GM12878 (cell line): ENCODE results near the gene ENDOV. TPM values are rescaled to one million over a fixed set of nuclear protein-coding genes. Genes with fewer than 3 reads are reported as not detected.

Experiments used
- ATAC-seq: fragments of 200-7000 bp; cut with Tn5 transposase; 3 replicates; pipeline ENCODE4 v1.9.1; 2020; ENCODE audit warnings: mild to moderate bottlenecking, moderate library complexity
- BruUV-seq: library from RNA; stranded (reverse); fragments of 400-500 nt; replicated peaks from 2 replicates; lab custom pipeline; 2021; lab: Mats Ljungman, UMichigan
- CTCF ChIA-PET: fragments of 300-600 bp; sonication (Branson Sonifier 250); formaldehyde crosslinking; extraction: SDS; loops from one replicate; lab custom pipeline; 2021; ENCODE audit warnings: inconsistent platforms; lab: Yijun Ruan, JAX
- POLR2A ChIA-PET: fragments of 350-600 bp; formaldehyde crosslinking; extraction: SDS; loops from one replicate; lab custom pipeline; 2021; ENCODE audit warnings: inconsistent platforms; lab: Charles Lee
- RAD21 ChIA-PET: fragments of 300-600 bp; sonication (Branson Sonifier 250); formaldehyde crosslinking; loops from one replicate; lab custom pipeline; 2023; ENCODE audit warnings: antibody characterized with exemption; ENCODE audit not compliant: unreplicated experiment; lab: Charles Lee
- SMC1A ChIA-PET: fragments of 300-600 bp; sonication (Branson Sonifier 250); formaldehyde crosslinking; loops from one replicate; lab custom pipeline; 2023; ENCODE audit not compliant: unreplicated experiment, uncharacterized antibody; lab: Charles Lee
- DNase-seq: peaks from one replicate; pipeline ENCODE4 v3.0.0-alpha.2; 2011; ENCODE audit warnings: low read depth, low spot score
- FAIRE-seq: peaks from 3 replicates; lab custom pipeline; 2011; peaks lifted over from hg19 to GRCh38; lab: Jason Lieb, UNC
- H2AFZ ChIP-seq: 2 replicates; pipeline ENCODE4 v1.6.0; 2011; ENCODE audit warnings: low read depth, low read length, control low read depth; ENCODE audit not compliant: control insufficient read depth
- H3K27ac ChIP-seq: 2 replicates; pipeline ENCODE4 v1.5.1; 2011; ENCODE audit warnings: control low read depth; ENCODE audit not compliant: control insufficient read depth, insufficient read depth
- H3K27me3 ChIP-seq, 2 experiments: replicated peaks in 1 of 2; 2 replicates each; pipeline versions ENCODE4 v1.6.0 to v1.6.1; 2011; ENCODE audit warnings: low read length in 1 of 2; ENCODE audit not compliant: control insufficient read depth in 2 of 2, insufficient read depth in 2 of 2
- H3K36me3 ChIP-seq, 2 experiments: 2 replicates each; pipeline ENCODE4 v1.5.1; 2011; ENCODE audit warnings: low read length in 1 of 2; ENCODE audit not compliant: control insufficient read depth in 2 of 2, insufficient read depth in 2 of 2
- H3K4me1 ChIP-seq: 2 replicates; pipeline ENCODE4 v1.6.1; 2011; ENCODE audit warnings: mild to moderate bottlenecking, low read length, moderate library complexity, mixed read lengths; ENCODE audit not compliant: control insufficient read depth, insufficient read depth
- H3K4me2 ChIP-seq: 2 replicates; pipeline ENCODE4 v1.6.0; 2011; ENCODE audit warnings: control low read depth; ENCODE audit not compliant: control insufficient read depth, insufficient read depth
- H3K4me3 ChIP-seq: fragments of 200-600 bp; sonication (generic); 2 replicates; pipeline ENCODE4 v1.5.1; 2016
- H3K79me2 ChIP-seq: 2 replicates; pipeline ENCODE4 v1.6.0; 2011; ENCODE audit warnings: low read length; ENCODE audit not compliant: control insufficient read depth, insufficient read depth
- H3K9ac ChIP-seq: 2 replicates; pipeline ENCODE4 v1.8.0; 2011; ENCODE audit warnings: low read length, control low read depth, mixed read lengths; ENCODE audit not compliant: control insufficient read depth, insufficient read depth
- H3K9me3 ChIP-seq: replicated peaks from 3 replicates; pipeline ENCODE4 v1.5.1; 2011; ENCODE audit warnings: mild to moderate bottlenecking, low read length; ENCODE audit not compliant: control insufficient read depth, insufficient read depth
- H4K20me1 ChIP-seq: 2 replicates; pipeline ENCODE4 v1.6.0; 2011; ENCODE audit not compliant: control insufficient read depth, insufficient read depth
- CHD2 ChIP-seq: IDR thresholded peaks from 2 replicates; pipeline ENCODE4 v1.6.1; 2011; ENCODE audit warnings: low read depth, low read length, improper control_type of control experiment, borderline replicate concordance
- DPF2 ChIP-seq: fragments of 450-650 bp; IDR thresholded peaks from 2 replicates; pipeline ENCODE4 v1.6.1; 2017; ENCODE audit warnings: mild to moderate bottlenecking
- E2F4 ChIP-seq: IDR thresholded peaks from 2 replicates; pipeline ENCODE4 v1.6.1; 2012; ENCODE audit warnings: low read depth, low read length, improper control_type of control experiment
- FOXM1 ChIP-seq: IDR thresholded peaks from 2 replicates; pipeline ENCODE4 v1.6.1; 2012; ENCODE audit warnings: low read depth, mild to moderate bottlenecking, inconsistent platforms, low read length, moderate library complexity
- MAX ChIP-seq: IDR thresholded peaks from 2 replicates; pipeline ENCODE4 v1.6.1; 2012; ENCODE audit warnings: low read depth, low read length, improper control_type of control experiment
- NRF1 ChIP-seq: conservative IDR thresholded peaks from 2 replicates; pipeline ENCODE4 v1.6.1; 2011; ENCODE audit warnings: mild to moderate bottlenecking, low read depth, low read length, improper control_type of control experiment
- POLR2AphosphoS5 ChIP-seq: IDR thresholded peaks from 2 replicates; pipeline ENCODE4 v1.6.1; 2011; ENCODE audit warnings: mild to moderate bottlenecking, low read length, inconsistent platforms
- RB1 ChIP-seq: fragments of 450-650 bp; formaldehyde crosslinking; IDR thresholded peaks from 2 replicates; pipeline ENCODE4 v1.6.1; 2017; ENCODE audit warnings: mild to moderate bottlenecking, borderline replicate concordance
- RELB ChIP-seq: fragments of 450-650 bp; IDR thresholded peaks from 2 replicates; pipeline ENCODE4 v1.6.1; 2017; ENCODE audit warnings: low read depth, mild to moderate bottlenecking, moderate library complexity
- SMARCA5 ChIP-seq: fragments of 450-650 bp; IDR thresholded peaks from 2 replicates; pipeline ENCODE4 v1.6.1; 2017; ENCODE audit warnings: mild to moderate bottlenecking
- WGBS: methylation state at CpG from one replicate; pipeline ENCODE4 v1.1.6; 2016; ENCODE audit warnings: low lambda C conversion rate; ENCODE audit not compliant: insufficient replicate concordance, insufficient coverage; ENCODE audit errors: missing lambda C conversion rate; 5-methylcytosine and 5-hydroxymethylcytosine counted together
- in situ Hi-C: fragments of 300-500 bp; cut with MboI; formaldehyde crosslinking; loops from 9 replicates; pipeline ENCODE4 v1.14.3; 2018; ENCODE audit warnings: mixed read lengths
- intact Hi-C: fragments of 100-400 bp; cut with micrococcal nuclease; formaldehyde crosslinking; loops from one replicate; pipeline ENCODE4 v1.14.2; 2022; ENCODE audit not compliant: unreplicated experiment
- polyA plus RNA-seq, 11 experiments: library from polyadenylated mRNA; depleted of rRNA in 4 of 11; unstranded in 6 of 11; stranded (reverse) in 5 of 11; fragments of >200 nt; fragmentation: Nextera tagmentation in 4 of 11; fragmentation: Illumina TruSeq in 1 of 11; extraction: Ambion mirVana in 4 of 11; extraction: Trizol in 1 of 11; gene quantifications; 1 replicate in 1 of 11; 2 replicates in 10 of 11; pipeline versions ENCODE4 v1.2.1 to v1.2.3, GENCODE V29; 2011 to 2016; ENCODE audit warnings: inconsistent platforms in 2 of 11, missing spikeins in 2 of 11, low read depth in 1 of 11
- total RNA-seq, 4 experiments: library from RNA; depleted of rRNA in 3 of 4; stranded (reverse); fragments of >200 nt in 3 of 4; fragmentation: Illumina TruSeq in 1 of 4; extraction: Trizol in 1 of 4; gene quantifications; 2 replicates each; pipeline versions ENCODE4 v1.2.1 to v1.2.3, GENCODE V29; 2013 to 2021
- TF ChIP-seq, protein P1 (sequence below): IDR thresholded peaks from 2 replicates; pipeline ENCODE4 v1.6.1; 2011; ENCODE audit warnings: low read depth, mild to moderate bottlenecking, low read length, moderate library complexity, borderline replicate concordance; ENCODE audit errors: extremely low read depth

The ENDOV gene
- total and polyA plus RNA-seq, 10 of the 15 experiments (the other 5 are each of a cell fraction or from before 2014, with no cell fraction given), result 0.63 to 11.9 (median 8.1) TPM

DNA sequence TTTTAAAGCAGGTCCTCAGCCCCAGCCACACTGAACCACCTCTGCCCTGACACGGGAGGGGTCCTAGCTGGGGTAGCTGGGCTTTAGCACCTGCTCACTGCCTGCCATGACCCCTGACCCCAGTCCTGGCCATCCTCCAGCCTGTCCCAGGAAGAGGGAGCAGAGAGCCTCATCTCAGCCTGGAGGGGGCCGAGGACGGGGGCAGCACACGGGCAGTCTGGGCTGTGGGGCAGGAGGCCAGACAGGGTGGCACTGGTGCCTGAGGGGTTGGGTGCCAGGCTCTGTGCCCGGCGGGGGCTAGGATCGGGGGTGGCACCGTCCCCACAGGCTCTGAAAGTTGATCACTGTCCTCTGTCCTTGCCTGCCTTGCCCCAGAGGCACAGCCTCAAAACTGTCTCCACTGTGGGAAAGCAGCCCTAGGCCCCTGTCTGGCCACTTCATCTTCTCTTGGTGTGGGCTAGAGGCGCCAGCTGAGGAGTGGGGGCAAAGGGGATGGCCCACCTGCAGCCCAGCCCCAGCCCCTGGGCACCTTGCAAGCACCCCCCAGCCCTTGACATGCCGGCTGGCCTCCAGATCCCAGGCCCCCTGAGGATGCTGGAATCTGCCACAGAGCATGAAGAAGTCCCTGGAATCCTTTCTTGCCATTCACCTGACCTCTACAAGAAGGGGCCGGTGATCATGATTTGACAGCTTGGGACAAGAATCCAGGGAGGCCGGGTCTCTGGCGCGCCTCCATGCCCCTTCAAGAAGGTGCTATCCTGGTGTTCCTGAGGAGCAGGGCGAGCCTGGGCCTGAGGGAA, 15.7 kb downstream of the ENDOV start:
- RAD21 ChIA-PET, result no interaction called here
- in situ Hi-C loops, result no loop called here
- BruUV-seq, result no TSS peak
- POLR2A ChIA-PET, result no interaction called here
- no peak overlapping the region for H3K4me2 ChIP-seq
- TF ChIP-seq NRF1, result no peak
- TF ChIP-seq, all 136 proteins: peak for 0
- ChIA-PET SMC1A (no interaction called here), CTCF (no interaction called here)
- no peak overlapping the region for H3K9ac ChIP-seq
- no peaks in the 10 kb centered on the region for H4K20me1 ChIP-seq
- H3K4me3 ChIP-seq, result no peak overlapping the region
- no peaks in the 10 kb centered on the region for H3K9me3 ChIP-seq
- no peak for DNase-seq
- H3K27me3 ChIP-seq, result no peaks in the 10 kb centered on the region; a peak in 1 of 4 replicates
- whole genome bisulfite sequencing, result 38% methylated on average over 15 of the region's 15 CpGs
- FAIRE-seq, result no peak
- peaks cover 3% of the 10 kb centered on the region for H3K4me1 ChIP-seq
- ATAC-seq, result no peak
- no peaks in the 10 kb centered on the region for H3K79me2 ChIP-seq
- no peak overlapping the region for H3K27ac ChIP-seq
- no peaks in the 10 kb centered on the region for H3K36me3 ChIP-seq
- intact Hi-C loops, result no loop called here
- H2AFZ ChIP-seq, result no peak overlapping the region

DNA sequence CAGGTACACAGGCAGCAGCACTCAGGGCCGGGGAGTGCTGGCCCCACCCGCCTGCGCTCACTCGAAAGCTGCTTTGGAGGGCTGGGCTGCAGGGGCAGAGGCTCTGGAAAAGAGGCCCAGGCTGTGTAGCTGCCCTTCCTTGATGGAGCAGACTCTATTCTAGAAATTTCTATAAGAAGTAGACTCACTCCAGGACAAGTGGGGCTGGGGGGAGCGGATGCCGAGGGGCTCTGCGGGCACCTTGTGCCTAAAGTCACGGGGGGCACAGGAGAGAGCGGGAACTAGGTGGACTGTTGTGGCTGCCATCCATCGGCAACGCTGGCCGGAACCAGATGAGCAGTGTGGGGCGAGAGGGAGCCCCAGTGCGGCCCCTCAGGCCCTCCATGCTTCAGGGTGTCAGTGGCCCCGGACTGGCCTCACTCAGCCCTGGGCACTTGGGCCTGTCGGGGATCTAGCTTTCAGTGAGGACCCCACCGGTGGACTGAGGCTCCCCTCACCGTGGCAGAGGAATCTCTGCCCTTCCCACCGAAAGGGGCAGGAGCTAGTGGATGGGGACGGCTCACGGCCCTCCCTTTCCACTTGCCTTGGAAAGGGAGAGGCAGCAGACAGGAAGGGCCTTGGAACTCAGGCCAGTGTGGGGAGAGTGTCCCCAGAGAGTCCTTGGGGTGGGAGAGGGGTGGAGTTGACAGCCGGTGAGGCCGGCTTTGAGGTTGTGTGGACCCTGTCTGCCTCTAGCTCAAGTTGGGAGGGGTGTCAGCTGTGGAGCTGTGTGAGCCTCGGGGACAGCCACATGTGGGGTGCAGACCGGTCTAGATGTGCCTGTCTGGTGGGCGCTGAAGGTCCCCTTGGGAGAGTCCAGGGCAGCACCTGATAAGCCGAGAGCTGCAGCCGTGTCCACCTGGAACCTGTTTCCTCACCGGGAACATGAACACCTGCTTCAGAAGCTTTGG, 16.6 kb downstream of the ENDOV start:
- Histone ChIP-seq H3K9ac (no peak overlapping the region), H3K4me1 (peaks cover 2% of the 10 kb centered on the region), H3K9me3 (no peaks in the 10 kb centered on the region), H4K20me1 (no peaks in the 10 kb centered on the region), H3K36me3 (no peaks in the 10 kb centered on the region), H3K27ac (no peak overlapping the region), H3K79me2 (no peaks in the 10 kb centered on the region), H3K4me3 (no peak overlapping the region), H3K4me2 (no peak overlapping the region), H2AFZ (no peak overlapping the region), H3K27me3 (no peaks in the 10 kb centered on the region; a peak in 1 of 4 replicates)
- in situ Hi-C loops, result no loop called here
- no TSS peak for BruUV-seq
- ChIA-PET POLR2A (no interaction called here), RAD21 (no interaction called here), SMC1A (no interaction called here), CTCF (no interaction called here)
- intact Hi-C loops, result no loop called here
- DNase-seq (no peak), ATAC-seq (no peak), FAIRE-seq (no peak)
- 52% methylated on average over 27 of the region's 29 CpGs for WGBS
- TF ChIP-seq RELB (no peak), CHD2 (no peak), POLR2AphosphoS5 (no peak), DPF2 (no peak), E2F4 (no peak), FOXM1 (no peak), SMARCA5 (no peak), RB1 (no peak), MAX (no peak)
- TF ChIP-seq, protein P1, sequence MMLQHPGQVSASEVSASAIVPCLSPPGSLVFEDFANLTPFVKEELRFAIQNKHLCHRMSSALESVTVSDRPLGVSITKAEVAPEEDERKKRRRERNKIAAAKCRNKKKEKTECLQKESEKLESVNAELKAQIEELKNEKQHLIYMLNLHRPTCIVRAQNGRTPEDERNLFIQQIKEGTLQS, result no peak
